HS-27A (cell line): ENCODE results near the gene C1orf174.

ENCODE experiments used
- DNase-seq: peaks from one replicate; pipeline ENCODE4 v3.0.0-alpha.2; 2012; ENCODE audit warnings: low read depth, missing footprints

C1orf174 gene

DNA sequence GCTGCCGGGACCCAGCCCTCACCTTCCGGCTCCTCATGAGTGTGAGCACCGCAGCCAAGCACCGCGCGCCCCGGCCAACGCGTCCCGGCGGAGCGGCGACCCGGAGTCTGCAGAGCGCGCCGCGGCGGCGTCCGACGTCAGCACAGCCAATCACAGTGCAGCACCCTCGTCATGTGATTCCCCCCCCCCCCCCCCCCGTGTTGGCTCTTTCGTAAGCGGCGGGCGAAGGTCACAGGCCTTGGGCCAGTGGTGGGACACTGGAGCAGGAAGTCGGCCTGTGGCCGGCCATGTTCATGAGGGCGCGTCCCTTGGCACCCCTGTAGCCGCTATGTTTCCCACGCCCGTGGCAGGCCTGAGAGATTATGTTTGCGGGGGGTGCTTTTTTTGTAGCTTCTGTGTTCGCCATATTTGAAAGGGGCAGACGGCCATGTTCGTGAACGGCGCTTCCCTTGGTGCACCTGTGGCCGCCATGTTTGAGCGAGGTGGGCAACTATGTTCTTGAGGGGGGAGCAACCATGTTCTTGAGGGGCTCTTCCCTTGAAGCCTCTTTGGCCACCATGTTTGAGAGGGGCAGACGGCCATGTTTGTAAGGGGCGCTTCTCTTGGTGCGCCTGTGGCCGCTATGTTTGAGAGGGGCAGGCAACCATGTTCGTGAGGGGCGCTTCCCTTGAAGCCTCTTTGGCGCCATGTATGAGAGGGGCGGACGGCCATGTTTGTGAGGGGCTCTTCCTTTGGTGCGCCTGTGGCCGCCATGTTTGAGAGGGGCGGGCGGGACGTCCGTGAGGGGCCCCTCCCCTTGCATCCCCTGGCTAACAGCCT lies at the start of gene C1orf174:
C1orf174 (minus strand) TSS at position 123 of the 819 bp plus-strand sequence; CDS start at position 37, 86 bp downstream.
- DNase-seq: peak; percentile 97

DNA sequence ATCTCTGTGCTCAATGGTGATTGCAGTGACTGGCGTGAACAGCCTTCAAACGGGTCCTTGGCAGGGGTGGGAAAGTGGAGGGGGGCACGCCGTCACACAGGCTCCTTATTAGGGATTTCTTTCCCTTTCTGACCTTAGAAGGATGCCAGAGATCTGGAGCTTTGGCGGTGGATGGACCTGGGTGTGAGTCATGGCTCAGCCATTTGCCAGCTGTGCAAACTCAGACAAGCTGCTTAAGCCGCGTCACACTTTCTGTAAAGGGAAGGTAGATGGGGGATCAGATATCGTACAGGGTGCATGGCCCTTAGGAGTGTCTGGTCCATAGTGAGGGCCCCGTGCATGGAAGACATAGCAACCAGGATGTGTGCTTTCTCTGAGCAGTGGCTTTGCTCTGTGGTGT lies 48.3 kb upstream of the C1orf174 start:
- DNase-seq: no peak

DNA sequence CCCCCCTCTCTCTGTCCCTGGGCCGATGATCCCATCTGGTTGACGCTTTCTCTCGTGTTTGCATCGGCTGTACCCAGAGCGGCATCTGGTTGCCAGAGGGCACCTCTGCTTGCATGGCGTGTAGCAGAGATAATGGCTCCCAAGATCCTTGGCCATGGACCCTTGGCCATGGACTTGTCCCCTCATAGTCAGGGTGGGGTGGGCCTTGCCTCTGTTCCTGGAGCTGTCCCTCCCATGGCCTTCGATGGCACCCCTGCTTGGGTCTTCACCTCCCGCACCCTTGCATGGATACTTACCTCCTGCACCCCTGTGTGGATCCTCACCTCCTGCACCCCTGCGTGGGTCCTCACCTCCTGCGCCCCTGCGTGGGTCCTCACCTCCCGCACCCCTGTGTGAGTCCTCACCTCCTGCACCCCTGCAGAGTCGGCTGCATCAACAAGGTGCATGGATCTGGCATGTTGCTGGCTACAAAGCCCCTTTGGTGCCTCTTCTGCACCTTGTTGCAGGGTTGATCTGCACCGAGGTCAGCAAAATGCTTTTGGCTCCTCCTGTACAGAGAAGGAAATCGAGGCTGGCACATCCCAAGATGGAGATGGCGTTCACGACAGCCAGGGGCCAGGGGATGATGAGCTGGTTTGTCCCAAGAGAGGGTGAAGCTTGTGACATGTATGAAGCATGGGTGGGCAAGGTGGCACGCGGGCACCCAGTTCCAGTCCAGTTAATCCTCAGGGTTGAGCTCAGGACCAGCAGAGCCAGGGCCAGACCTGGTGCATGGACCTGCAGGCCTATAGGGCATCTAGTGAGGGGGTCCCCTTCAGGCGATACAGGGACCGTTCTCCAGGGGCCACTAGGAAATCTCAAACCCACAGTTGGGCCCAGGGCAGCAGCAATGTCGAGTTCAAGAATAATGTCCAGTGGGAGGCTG lies 46.1 kb upstream of the C1orf174 start:
- DNase-seq: no peak

DNA sequence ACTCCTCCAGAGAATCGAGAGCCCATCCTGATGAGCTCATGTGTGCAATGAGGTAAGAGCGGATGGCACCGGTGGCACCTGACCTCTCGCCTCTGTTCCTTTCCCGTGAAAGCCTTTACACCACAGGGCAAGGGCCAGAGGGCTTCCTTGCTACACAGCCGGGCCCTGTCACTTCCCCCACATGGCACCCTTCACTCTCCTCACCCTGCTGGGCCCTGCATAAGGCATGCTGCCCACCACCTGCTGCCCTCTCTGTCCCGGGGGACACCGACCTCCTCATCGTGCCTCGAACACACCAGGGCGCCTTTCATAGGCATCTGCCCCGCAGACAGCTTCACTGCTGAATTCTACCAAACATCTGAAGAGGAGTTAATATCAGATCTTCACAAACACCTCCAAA lies 45.1 kb upstream of the C1orf174 start:
- DNase-seq: no peak

DNA sequence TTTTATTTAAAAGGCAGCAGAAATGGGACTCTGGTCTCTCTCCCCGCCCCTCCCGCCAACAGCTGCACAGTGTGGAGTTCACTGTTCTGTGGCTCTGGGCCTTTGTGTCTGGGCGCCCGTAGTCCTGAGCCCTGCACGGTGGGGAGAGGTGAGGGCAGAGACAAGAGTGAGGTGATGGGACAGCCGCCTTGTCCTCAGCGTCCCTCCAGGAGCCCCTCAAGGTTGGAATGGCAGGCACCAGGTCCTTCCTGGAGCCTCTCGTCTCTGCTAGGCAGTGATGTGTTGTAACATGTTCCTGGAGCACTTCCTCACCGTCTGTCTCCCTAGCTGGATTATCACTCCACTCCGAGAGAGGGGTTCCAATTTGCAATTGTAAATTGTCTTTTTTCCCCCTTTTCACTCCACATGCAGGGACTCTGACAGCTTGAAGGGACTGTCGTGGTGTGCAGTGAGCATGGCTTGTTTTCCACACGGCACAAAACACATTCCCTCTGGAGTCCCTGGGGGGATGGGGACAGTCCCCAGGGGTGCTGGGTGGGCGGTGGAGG lies 44.6 kb upstream of the C1orf174 start:
- DNase-seq: no peak

DNA sequence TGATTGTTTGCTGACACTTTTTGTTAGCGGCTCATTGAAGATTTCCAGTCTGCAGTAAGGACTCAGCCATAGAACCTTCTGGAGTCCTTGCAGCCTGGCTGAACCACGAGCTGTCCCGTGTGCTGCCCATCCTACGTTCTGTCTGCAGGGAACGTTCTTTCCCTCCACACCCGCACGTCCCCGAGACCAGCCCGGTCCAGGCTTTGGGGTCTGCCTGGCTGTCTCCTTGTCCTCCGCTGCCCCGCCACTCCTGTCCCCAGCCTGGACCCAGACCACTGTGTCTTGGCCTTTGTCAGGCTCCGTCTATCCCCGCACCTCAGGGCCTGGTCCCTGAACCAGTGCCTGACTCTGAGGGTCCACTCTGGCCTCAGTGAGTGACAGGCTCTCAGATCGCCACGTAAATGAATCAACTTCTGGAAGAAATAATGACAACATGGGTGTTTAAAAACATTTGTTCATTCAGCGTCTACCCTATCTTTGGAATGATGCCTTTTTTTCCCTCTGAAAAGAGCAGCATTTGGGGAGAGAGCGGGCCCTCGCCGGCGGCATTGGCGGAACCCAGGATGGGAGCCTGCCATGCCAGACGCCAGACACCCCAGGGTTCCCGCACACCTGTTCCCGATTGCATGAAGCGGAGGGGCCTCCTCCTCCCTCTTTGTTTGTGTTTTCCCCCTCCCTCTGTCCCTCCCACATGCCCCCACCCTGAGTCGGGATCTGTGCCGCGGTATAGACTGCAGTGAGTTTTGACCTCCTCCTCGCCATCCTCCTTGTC lies 43.9 kb upstream of the C1orf174 start:
- DNase-seq: no peak

DNA sequence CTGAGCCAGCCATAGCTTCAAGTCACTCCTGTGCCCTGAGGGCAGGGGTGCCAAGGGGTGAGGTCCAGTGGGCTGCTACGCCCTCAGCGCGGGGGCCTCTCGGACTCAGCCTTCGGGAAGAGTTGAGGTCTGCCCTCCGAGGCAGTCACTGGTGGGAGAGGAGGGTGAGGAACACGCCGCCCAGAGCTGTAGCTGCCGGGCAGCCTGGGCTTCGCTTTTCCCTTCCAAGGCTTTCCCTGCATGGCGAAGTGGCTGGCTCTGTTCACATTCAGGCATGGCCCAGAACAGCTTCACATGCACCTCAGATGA lies 43.0 kb upstream of the C1orf174 start:
- DNase-seq: no peak

DNA sequence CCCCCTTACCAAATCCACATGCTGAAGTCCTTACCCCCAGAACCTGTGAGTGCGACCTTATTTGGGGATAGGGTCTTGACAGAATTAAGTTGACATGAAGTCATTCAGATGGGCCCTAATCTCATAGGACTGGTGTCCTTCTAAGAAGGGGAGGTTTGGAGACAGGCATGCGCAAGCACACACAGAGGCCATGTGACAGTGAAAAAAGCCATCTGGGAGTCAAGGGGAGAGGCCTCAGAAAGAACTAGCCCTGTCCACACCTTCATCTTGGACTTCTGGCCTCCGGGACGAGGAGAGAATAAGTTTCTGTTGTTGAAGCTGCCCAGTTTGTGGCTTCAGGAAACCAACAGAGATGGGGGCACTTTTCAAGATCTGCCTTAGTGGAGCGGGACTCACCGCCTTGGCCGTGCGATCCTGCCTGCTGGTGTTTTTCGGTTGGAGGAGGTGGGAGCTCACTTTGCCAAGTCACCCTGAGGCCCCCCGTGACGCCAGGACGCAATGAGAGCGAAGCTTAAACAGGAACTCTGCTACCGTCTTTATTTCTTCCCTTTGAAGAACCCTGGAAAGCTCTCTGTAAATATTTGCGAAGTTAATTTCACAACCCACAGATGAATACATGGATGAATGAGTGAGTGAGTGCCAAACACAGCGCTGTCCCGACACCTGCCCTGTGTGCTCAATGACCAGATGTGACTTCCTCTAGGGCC lies 42.5 kb upstream of the C1orf174 start:
- DNase-seq: no peak

DNA sequence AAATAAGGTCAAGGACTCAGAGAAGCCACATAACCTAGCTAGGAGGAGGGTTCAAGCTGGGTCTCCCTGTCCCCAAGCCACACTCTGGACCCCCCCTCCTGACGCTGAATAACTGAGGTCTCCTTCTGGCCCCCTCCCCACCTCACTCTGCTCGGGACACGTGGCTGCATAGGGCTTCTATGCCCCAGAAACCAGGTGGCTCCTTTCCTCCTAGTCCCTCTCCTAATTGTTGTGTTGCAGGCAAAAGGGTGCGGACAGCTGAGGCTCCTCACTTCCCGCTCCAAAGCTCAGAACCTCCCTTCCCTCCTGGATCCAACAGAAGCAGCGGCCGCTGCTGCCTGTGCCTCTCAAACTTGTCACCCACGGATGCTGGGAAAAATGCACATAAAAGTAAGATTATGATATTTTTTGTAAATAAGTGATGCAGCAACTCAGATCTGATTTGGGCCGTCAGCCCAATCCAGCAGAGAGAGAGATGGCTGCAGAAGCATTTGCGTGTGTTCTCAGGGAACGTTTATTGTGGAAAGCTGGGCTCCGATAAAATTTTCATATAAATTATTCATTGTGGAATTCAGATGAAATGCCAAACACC lies 40.8 kb upstream of the C1orf174 start:
- DNase-seq: no peak

DNA sequence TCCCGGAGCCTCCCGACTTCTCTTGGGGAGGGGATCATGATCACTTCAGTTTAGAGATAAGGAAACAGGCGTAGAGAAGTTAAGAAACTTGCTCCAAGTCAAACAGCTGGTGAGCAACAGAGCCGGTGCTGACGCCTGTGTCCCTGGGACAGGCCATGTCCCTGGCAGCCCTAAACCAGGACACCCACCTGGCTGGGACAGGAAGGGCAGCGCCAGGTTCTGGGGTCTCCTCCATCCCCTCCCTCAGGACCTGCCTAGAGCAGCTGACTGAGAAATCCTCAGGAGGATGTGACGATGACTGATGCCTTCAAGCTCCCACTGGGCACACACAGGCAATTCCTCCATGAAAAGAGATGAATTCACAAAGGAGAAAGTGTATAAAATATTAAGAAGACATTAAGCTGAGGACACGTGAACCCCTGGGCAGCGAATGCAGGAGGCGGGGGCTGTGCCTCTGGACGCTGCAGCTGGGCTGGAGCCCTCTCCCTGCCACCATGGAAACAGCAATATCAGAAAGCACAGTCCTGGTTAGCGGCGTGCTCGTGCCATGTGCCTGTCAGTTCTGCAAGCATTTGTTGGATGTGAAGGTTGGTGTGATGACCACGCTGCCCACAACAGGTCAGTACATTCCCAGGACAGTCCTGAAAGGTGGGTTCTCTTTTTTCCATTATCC lies 40.1 kb upstream of the C1orf174 start:
- DNase-seq: no peak

DNA sequence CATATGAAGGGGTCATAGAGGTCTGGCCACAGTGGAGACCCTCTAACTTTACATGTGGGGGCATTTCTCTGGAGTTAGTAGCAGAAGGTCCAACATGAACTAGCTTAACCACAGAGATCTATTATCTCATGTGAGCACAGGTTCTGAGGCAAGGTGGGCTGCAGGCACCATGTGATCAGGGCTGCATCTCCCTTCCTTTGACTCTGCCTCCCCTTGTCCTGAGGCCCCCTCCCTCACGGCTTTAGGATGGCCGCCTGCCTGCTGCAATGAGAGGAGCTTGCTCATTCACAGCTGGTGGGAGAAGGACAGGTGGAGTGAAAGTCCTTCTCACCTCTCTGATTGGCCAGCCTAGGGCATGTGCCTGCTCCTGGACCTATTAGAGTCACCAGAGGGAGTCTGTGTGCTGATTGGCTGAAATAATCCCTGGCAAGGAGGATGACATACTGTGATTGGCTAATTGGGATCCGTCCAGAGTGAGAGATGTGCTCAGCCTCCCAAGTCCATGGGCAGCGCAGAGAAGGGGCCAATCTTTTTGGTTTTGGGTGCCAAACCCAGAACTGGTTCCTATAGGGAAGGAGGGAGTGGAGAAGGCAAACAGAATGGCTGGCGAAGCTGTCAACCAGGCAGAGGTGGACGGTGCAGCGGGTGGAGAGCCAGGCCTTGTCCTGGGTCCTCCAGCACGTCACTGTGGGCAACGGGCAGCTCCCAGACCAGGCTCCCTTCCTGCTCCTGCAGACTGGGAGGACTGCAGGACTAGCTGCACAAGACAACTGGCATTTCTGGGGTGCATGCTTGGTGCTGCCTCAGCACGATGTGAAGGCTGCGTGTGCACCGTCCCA lies 39.4 kb upstream of the C1orf174 start:
- DNase-seq: no peak

DNA sequence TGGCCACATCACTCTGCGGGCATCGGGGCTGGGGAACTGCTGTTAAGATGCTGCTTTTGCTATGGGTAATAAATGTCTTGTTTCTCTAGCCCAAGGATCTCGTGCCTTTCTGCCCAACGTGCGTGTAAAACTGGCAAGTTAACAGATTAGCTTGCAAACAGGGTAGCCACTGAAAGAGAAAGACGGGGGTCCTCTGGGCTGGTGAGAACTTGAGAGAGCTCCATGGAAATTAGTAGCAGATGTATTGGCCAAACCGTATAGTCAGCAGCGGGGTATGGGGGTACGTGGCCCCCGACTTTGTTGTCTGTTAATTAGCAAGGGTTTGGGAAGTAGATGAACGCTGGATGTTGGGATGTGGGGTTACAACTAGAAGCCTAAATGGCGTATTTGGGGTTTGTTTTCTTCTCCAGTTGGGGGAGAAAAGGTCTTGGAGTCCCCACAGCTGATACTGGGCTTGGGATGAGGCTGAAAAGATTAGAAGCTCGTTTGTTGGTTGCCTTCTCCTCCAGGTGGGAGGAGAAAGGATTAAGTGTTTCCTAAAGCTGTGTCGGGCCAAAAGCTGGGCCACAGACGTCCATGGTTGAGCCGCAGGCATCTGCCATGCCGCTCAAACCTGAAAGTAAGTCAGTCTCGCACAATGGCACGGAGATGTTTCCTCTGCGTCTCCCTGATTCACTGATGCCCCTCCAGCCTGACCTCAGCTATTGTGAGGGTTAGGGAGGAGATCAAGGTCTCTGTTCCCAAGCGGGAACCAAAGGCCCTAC lies 32.3 kb upstream of the C1orf174 start:
- no peak for DNase-seq

DNA sequence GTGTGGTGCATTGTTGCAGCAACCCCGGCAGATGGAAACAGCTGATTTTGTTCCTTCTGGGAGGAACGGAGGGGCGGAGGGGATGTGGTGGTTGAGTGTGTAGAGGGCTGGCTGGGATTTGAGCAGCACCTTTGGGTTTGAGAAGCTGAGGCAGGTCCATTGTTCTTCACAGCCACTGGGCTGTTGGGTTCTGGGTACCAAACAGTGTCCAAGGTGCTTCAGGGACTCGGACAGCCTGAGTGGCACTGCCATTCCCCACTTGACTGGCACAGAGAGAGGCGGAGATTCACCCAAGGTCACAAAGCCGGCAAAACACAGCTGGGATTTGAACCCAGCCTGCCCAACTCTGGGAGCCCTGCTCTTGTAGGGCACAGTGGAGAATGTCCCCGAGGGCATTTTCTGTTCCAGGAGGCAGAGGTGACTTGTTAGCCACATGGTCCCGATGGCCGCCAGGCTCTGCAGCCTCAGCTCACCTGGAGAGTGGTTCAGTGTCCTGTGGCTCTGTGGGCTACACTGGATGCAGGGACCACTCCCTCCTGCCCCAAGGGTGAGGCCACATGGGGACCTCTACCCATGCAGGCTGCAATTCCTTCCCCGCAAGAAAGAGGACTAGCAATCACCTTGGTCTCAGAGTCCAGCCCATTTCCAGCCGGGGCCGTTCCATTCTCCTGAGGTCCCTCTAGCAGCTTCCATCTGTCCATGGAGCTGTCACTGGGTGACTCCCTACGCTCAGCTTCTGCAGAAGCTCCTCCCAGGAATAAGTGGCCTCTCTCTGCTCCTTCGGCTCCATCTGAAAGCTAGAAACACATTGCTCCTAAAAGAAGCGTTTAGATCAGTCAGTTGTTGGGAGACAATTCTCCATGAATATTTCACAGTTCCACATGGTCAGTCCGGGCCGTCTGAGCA lies 31.2 kb upstream of the C1orf174 start:
- no peak for DNase-seq

DNA sequence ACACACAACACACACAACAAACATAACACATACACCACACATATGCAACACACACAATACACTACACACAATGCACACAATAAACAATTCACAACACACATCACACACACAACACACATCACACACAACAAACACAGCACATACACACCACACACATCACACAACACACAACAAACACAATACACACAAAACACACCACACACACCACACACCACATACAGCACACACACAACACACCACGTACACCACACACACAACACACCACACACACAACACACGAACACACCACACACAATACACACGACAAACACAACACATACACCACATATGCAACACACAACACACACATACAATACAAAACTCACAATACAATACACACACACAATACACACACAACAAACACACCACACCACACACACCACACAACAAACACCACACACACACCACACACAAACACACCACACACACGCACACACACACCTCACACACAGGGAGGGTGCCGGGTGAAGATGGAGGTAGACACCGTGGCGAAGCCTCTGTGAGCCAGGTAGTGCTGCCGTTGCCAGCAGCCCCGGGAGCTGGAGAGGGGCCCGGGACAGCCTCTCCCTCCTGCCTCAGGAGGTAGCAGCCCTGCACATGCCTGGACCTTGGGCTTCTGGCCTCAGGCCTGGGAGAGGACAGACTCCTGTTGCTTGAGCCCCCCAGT lies 30.4 kb upstream of the C1orf174 start:
- no peak for DNase-seq

DNA sequence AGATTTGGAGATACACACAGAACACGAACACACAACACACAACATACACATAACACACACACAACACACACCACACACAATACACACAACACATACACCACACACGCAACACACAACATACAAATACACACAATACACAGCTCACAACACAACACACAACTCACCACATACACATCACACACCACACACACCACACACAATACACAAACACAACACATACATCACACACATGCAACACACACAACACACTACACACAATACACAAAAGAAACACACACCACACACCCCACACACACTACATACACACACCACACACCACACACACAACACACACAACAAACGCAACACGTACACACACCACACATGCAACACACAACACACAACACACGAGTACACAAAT lies 29.1 kb upstream of the C1orf174 start:
- DNase-seq: no peak

DNA sequence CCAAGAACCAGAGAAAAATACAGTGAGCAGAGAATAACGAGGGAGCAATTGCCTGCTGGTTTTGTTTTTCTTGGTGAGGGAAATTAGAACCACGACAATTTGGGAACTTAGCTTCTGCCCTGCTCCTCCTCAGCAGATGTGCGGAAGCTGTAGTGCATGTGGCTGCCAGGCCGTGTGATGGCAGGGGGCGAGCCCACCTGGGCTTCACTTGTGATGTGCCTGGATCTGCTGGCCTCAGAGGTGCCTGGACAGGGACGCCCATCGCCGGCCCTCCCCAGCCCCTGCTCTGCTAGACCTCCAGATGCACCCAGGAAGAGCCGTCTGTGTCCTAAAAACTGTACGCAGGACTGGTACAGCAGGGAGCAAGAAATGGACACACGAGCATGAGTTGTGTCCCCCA lies 28.5 kb upstream of the C1orf174 start:
- DNase-seq: no peak

DNA sequence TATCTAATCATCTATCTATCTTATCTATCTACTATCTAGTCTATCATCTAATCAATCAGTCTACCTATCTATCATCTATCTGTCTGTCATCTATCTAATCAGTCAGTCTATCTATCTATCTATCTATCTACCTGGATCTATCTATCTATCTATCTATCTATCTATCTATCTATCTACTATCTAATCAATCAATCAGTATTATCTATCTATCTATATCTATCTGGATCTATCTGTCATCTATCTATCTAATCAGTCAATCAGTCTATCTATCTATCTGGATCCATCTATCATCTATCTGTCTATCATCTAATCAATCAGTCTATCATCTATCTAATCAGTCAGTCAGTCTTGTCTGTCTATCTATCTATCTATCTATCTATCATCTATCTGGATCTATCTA lies 26.9 kb upstream of the C1orf174 start:
- DNase-seq: no peak
